GM23248 (cell line): ENCODE measurements around the gene PTH2.

Source experiments
- EZH2 ChIP-seq: fragments of 200-600 bp; sonication (generic); IDR thresholded peaks from 2 replicates; pipeline ENCODE4 v1.6.1; 2018; ENCODE audit warnings: antibody characterized with exemption, mild to moderate bottlenecking; ENCODE audit not compliant: insufficient read depth, poor library complexity, severe bottlenecking
- EZH2phosphoT487 ChIP-seq: fragments of 200-600 bp; sonication (generic); IDR thresholded peaks from 2 replicates; pipeline ENCODE4 v1.6.1; 2018; ENCODE audit warnings: antibody characterized with exemption, moderate library complexity, mild to moderate bottlenecking, low read depth; ENCODE audit not compliant: insufficient read depth

- no peak for TF ChIP-seq EZH2
- TF ChIP-seq EZH2phosphoT487: no peak
Observed at GRCh38 chr19:49427339-49427738, 4.1 kb upstream of the PTH2 start.
